K562 (cell line): ENCODE data around the gene CD34. TPM values are rescaled to one million over a fixed set of nuclear protein-coding genes. Genes with fewer than 3 reads are reported as not detected.

Experiments used
- ARHGAP35 ChIP-seq: fragments of 450-650 bp; IDR thresholded peaks from 2 replicates; pipeline ENCODE4 v1.6.1; 2018; ENCODE audit not compliant: partially characterized antibody
- CBFA2T2 ChIP-seq: fragments of 450-650 bp; conservative IDR thresholded peaks from 2 replicates; pipeline ENCODE4 v1.6.1; 2017; ENCODE audit warnings: mild to moderate bottlenecking
- CLOCK ChIP-seq: fragments of 250-450 bp; sonication (Bioruptor Pico); IDR thresholded peaks from 2 replicates; pipeline ENCODE4 v1.4.0; 2020; ENCODE audit warnings: mild to moderate bottlenecking, moderate library complexity, borderline replicate concordance
- CTCF ChIP-seq, 3 experiments: IDR thresholded peaks in 2 of 3; conservative IDR thresholded peaks in 1 of 3; 2 replicates each; pipeline ENCODE4 v1.5.1; 2011 to 2012; ENCODE audit warnings: low read length in 3 of 3, mild to moderate bottlenecking in 3 of 3, control low read depth in 2 of 3, improper control_type of control experiment in 1 of 3, inconsistent platforms in 1 of 3, low read depth in 1 of 3, mixed read lengths in 1 of 3, moderate library complexity in 1 of 3; ENCODE audit not compliant: insufficient read depth in 2 of 3
- HLTF ChIP-seq: fragments of 450-650 bp; IDR thresholded peaks from 2 replicates; pipeline ENCODE4 v1.6.1; 2016
- HMG20B ChIP-seq: fragments of 250-450 bp; sonication (Bioruptor Pico); IDR thresholded peaks from 2 replicates; pipeline ENCODE4 v1.5.0; 2021; ENCODE audit warnings: mild to moderate bottlenecking
- MCM5 ChIP-seq: fragments of 450-650 bp; IDR thresholded peaks from 2 replicates; pipeline ENCODE4 v1.6.1; 2016; ENCODE audit warnings: low read depth
- NR2F6 ChIP-seq: fragments of 450-650 bp; formaldehyde crosslinking; IDR thresholded peaks from 2 replicates; pipeline ENCODE4 v1.4.0; 2020; ENCODE audit warnings: mild to moderate bottlenecking
- POLR2B ChIP-seq: fragments of 450-650 bp; IDR thresholded peaks from 2 replicates; pipeline ENCODE4 v1.6.1; 2018; ENCODE audit warnings: low read depth; ENCODE audit not compliant: partially characterized antibody
- RBM25 ChIP-seq: fragments of 200-400 bp; formaldehyde crosslinking; IDR thresholded peaks from 2 replicates; pipeline ENCODE4 v1.6.1; 2018; ENCODE audit warnings: low read length, low read depth, moderate library complexity; ENCODE audit not compliant: severe bottlenecking
- SIX5 ChIP-seq, 2 experiments: IDR thresholded peaks; 2 replicates each; pipeline ENCODE4 v1.6.1; 2011; ENCODE audit warnings: low read length in 2 of 2, borderline replicate concordance in 1 of 2, low read depth in 1 of 2, mild to moderate bottlenecking in 1 of 2, moderate library complexity in 1 of 2; ENCODE audit not compliant: insufficient read depth in 1 of 2
- TAF1 ChIP-seq: IDR thresholded peaks from 2 replicates; pipeline ENCODE4 v1.6.1; 2011; ENCODE audit warnings: mild to moderate bottlenecking, low read length, moderate library complexity; ENCODE audit not compliant: insufficient read depth, control insufficient read depth, severe bottlenecking; ENCODE audit errors: extremely low read depth
- TAL1 ChIP-seq: fragments of 450-650 bp; IDR thresholded peaks from 2 replicates; pipeline ENCODE4 v1.6.1; 2016; ENCODE audit warnings: mild to moderate bottlenecking
- TGIF2 ChIP-seq: sonication (generic); formaldehyde crosslinking; IDR thresholded peaks from 2 replicates; pipeline ENCODE4 v1.8.1; 2022; ENCODE audit warnings: mild to moderate bottlenecking, missing genetic modification reagents, moderate library complexity
- THRB ChIP-seq: fragments of 450-650 bp; formaldehyde crosslinking; conservative IDR thresholded peaks from 2 replicates; pipeline ENCODE4 v1.4.0; 2022; ENCODE audit warnings: mild to moderate bottlenecking, missing genetic modification characterization
- YY1 ChIP-seq, 3 experiments: IDR thresholded peaks; 2 replicates each; pipeline ENCODE4 v1.6.1; 2011; ENCODE audit warnings: low read length in 2 of 3, mild to moderate bottlenecking in 2 of 3, moderate library complexity in 2 of 3, borderline replicate concordance in 1 of 3, control low read depth in 1 of 3, low read depth in 1 of 3; ENCODE audit not compliant: insufficient read depth in 3 of 3, insufficient replicate concordance in 2 of 3, control insufficient read depth in 1 of 3, insufficient read length in 1 of 3; ENCODE audit errors: extremely low read depth in 1 of 3
- polyA plus RNA-seq, 8 experiments: library from polyadenylated mRNA; depleted of rRNA in 4 of 8; stranded (reverse) in 5 of 8; unstranded in 3 of 8; fragments of >200 nt; fragmentation: Nextera tagmentation in 2 of 8; fragmentation: Illumina TruSeq in 1 of 8; extraction: Ambion mirVana in 2 of 8; extraction: Trizol in 1 of 8; gene quantifications; 2 replicates each; pipeline versions ENCODE4 v1.2.1 to v1.2.3, GENCODE V29; 2011 to 2014; ENCODE audit warnings: inconsistent platforms in 1 of 8, missing spikeins in 1 of 8
- total RNA-seq, 7 experiments: library from RNA; depleted of rRNA in 6 of 7; stranded (reverse); fragments of >200 nt in 6 of 7; fragmentation: Illumina TruSeq in 2 of 7; extraction: Trizol in 2 of 7; gene quantifications; 2 replicates each; pipeline versions ENCODE4 v1.2.1 to v1.2.3, GENCODE V29; 2011 to 2021; ENCODE audit warnings: low replicate concordance in 1 of 7

Gene CD34
- total and polyA plus RNA-seq, 9 of the 15 experiments (the other 6 are each of a cell fraction or from before 2014, with no cell fraction given) = not detected

- 0 out of 2 replicates have a peak, but pooled peaks have one; percentile 39 for TF ChIP-seq CLOCK
- TF ChIP-seq THRB (CRISPR knock-in tag) = no peak
- peak; percentile 36 for TF ChIP-seq CBFA2T2
- TF ChIP-seq POLR2B = no peak
- TF ChIP-seq TGIF2 (CRISPR knock-in tag) = no peak
- no peak for TF ChIP-seq HLTF
- TF ChIP-seq CTCF (IDR thresholded peaks at IDR 0.05 in 2 of 3, conservative IDR thresholded peaks at IDR 0.05 in 1 of 3; ENCODE audit: insufficient read depth in 2 of 3, low read depth in 1 of 3, low read length in 3 of 3) = peak; percentile 94 to 99 (median 97)
- no peak for TF ChIP-seq NR2F6 (CRISPR knock-in tag)
- no peak for TF ChIP-seq TAL1
- TF ChIP-seq HMG20B (CRISPR knock-in tag) = no peak; the same call in 1 of the 2 replicates
- TF ChIP-seq RBM25 = no peak
- TF ChIP-seq YY1 (IDR thresholded peaks at IDR 0.05; ENCODE audit: borderline replicate concordance in 1 of 3, control insufficient read depth in 1 of 3, extremely low read depth in 1 of 3, insufficient read depth in 3 of 3, insufficient read length in 1 of 3, insufficient replicate concordance in 2 of 3, low read depth in 1 of 3, low read length in 2 of 3) = peak; percentile 39 to 89 (median 82)
- no peak for TF ChIP-seq TAF1
- peak; percentile 35 for TF ChIP-seq ARHGAP35
- no peak for TF ChIP-seq MCM5
- TF ChIP-seq SIX5 (IDR thresholded peaks at IDR 0.05; ENCODE audit: borderline replicate concordance in 1 of 2, insufficient read depth in 1 of 2, low read depth in 1 of 2, low read length in 2 of 2) = no peak
These were observed 25.5 kb downstream of the CD34 start (continued) for GRCh38 chr1:207885129-207886032.
